D721Med (cell line): ENCODE data around the gene CBLC.

Source experiments
- DNase-seq: peaks from one replicate; pipeline ENCODE4 v3.0.0; 2011; ENCODE audit warnings: low spot score; ENCODE audit not compliant: insufficient read length
- FAIRE-seq: peaks from 2 replicates; lab custom pipeline; 2011; peaks lifted over from hg19 to GRCh38; lab: Jason Lieb, UNC
- CTCF ChIP-seq: IDR thresholded peaks from 2 replicates; pipeline ENCODE4 v1.5.1; 2012; ENCODE audit warnings: mild to moderate bottlenecking, control low read depth; ENCODE audit not compliant: insufficient read depth; ENCODE audit errors: missing control alignments

CBLC gene

DNA sequence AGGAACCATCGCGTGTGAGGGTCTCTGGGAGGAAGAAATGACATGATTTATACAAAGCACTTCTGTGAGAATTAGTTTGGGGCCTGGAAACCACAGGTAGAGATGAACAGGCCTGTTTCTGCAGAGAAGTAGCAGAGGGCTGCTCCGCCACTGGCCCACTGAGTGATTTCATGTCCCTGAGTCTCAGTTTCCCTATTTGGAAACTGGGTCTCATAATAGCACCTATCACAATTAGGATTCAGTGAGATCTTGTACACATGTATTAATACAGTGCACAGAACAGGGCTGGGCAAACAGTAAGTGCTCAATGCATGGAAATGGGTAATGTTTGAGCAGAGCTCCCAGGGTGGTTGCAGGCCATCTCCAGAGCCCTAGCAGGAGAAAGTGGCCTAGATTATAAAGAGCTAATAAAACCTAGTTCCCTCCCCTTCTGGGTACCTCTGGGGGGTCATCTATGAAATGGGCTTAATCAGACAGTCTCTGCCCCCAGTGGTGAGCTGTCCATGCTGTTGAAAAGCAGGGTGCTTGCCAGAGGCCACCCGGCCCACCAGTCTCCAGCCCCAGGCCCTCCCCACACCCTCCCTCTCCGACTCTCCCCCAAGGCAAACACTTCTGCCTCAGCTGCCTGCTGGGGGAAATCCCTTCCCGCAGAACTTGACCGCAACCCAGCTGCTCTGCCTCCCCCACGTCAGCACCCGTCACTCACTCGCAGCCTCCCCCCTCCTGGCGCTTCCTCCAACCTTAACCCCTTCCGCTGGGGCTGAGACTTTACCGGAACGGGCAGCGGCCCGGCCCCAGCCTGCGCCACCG is 24.7 kb upstream of the CBLC start:
- FAIRE-seq (no peak), DNase-seq (no peak)
- TF ChIP-seq CTCF: no peak

DNA sequence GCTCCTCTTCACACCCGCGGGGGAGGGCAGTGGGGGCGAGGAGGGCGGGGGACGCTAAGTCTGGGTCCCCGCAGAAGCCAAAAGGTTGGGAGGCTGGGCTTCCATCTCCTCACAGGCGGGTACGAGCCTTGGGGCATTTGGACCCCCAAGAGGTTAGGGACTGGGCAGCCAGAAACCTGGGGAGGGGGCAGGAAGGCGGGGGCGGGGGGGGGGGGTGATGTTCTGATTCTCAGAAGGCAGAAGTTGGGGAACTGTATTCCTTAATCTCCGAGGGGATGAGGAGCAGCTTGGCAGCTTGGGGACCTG is 24.1 kb upstream of the CBLC start:
- no peak for DNase-seq
- FAIRE-seq: no peak
- TF ChIP-seq CTCF: no peak

DNA sequence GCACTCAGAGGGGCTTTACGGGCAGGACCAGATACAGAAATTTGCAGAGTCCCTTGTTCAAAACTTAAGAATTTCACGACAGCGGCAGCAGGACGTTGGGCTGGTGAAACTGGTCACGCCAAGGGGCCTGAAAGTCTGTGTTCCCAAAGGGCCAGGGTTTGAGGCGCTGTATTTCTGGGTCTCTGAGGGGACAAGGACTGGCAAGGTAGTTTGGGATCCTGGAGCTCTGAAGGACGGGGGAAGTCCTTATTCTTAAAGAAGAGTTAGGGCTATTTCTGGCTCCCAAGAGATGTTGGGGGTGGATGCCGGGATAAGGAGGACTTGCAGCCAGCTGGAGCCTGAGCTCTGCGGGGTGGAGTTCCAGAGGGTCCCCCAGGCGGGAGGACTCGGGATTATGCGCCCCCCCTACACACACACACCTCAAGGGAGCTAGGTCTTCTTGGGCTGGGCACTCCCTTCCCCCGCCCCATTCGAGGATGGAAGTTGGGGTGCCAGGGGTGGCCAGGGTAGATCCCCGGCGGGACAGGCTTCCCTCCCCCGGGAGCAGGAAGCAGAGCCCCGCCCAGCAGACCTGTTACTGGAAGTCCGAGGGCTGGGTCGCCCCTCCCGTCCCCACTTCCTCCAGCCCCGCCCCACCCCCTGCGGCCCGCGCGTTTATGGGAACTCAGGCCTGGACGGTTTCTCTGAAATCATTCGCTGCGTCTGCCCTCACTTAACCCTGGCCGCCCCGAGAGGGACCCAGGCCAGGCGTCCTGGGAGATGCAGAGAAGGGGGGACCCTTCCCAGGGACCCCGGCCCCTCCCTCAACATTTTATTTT is 23.5 kb upstream of the CBLC start:
- DNase-seq (no peak), FAIRE-seq (no peak)
- no peak for TF ChIP-seq CTCF

DNA sequence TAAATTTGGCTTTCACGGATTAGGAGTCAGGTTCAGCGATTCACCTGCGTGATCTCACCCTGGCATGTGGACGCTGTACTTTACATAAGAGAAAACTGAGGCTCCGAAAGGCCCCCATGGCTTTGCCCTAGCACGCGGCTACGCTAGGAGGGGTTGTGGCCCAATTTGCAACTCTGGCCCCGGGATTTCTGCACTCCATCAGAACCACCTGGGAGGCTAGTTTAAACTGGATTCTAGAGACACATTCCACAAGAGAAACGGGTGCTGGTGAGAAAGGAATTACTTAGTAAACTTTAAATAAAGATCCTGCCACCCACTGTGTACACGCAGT is 23.0 kb upstream of the CBLC start:
- FAIRE-seq: no peak
- no peak for TF ChIP-seq CTCF
- DNase-seq: no peak

GRCh38 chr19:44755219-44755618 is 22.5 kb upstream of the CBLC start:
- TF ChIP-seq CTCF: no peak
- no peak for FAIRE-seq
- no peak for DNase-seq

DNA sequence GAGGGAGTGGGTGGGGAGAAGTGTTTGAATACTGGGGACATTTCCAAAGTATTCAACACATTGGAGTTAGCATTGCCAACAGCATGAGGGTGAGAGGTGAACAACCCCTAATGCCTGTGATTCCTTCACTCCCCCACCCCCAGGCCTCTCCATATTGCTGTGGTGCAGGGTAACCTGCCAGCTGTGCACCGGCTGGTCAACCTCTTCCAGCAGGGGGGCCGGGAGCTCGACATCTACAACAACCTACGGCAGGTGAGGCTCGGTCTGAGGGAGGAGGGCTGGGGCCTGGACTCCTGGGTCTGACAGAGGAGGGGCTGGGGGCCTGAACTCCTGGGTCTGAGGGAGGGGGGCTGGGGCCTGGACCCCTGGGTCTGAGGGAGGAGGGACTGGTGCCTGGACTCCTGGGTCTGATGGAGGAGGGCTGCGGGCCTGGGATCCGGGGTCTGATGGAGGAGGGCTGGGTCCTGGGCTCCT is 21.6 kb upstream of the CBLC start:
- no peak for DNase-seq
- TF ChIP-seq CTCF: no peak
- no peak for FAIRE-seq
